H9 (cell line): ENCODE data around the gene MAP2. TPM values are rescaled to one million over a fixed set of nuclear protein-coding genes. Genes with fewer than 3 reads are reported as not detected.

Experiments used
- DNase-seq: peaks from one replicate; pipeline ENCODE4 v3.0.0-alpha.2; 2017
- H2AFZ ChIP-seq: one replicate; pipeline ENCODE4 v1.6.1; 2013; ENCODE audit warnings: mild to moderate bottlenecking, low read length, control low read depth, moderate library complexity
- H2AK5ac ChIP-seq: 2 replicates; pipeline ENCODE4 v1.6.1; 2013; ENCODE audit warnings: low read length, control low read depth, mixed read lengths; ENCODE audit not compliant: insufficient read length
- H2BK120ac ChIP-seq: one replicate; pipeline ENCODE4 v1.6.1; 2013; ENCODE audit warnings: low read depth, mild to moderate bottlenecking, low read length, control low read depth, inconsistent platforms; ENCODE audit not compliant: poor library complexity, severe bottlenecking
- H2BK12ac ChIP-seq: 2 replicates; pipeline ENCODE4 v1.6.1; 2013; ENCODE audit warnings: low read length, control low read depth, mixed read lengths, low read depth; ENCODE audit not compliant: insufficient read length
- H2BK15ac ChIP-seq: 2 replicates; pipeline ENCODE4 v1.6.1; 2013; ENCODE audit warnings: low read depth, low read length, control low read depth
- H2BK20ac ChIP-seq: one replicate; pipeline ENCODE4 v1.6.1; 2013; ENCODE audit warnings: low read depth, mild to moderate bottlenecking, low read length, control low read depth, inconsistent platforms; ENCODE audit not compliant: poor library complexity, severe bottlenecking
- H2BK5ac ChIP-seq: 2 replicates; pipeline ENCODE4 v1.6.1; 2013; ENCODE audit warnings: low read length, control low read depth, mixed read lengths; ENCODE audit not compliant: insufficient read length
- H3K14ac ChIP-seq: 2 replicates; pipeline ENCODE4 v1.6.1; 2013; ENCODE audit warnings: low read length, control low read depth; ENCODE audit not compliant: insufficient read depth
- H3K18ac ChIP-seq: 2 replicates; pipeline ENCODE4 v1.6.1; 2013; ENCODE audit warnings: low read depth, mild to moderate bottlenecking, mixed read lengths, low read length, control low read depth; ENCODE audit not compliant: insufficient read length
- H3K23ac ChIP-seq: 2 replicates; pipeline ENCODE4 v1.6.1; 2013; ENCODE audit warnings: low read length, control low read depth, mixed read lengths, low read depth; ENCODE audit not compliant: insufficient read length
- H3K23me2 ChIP-seq: 2 replicates; pipeline ENCODE4 v1.6.1; 2013; ENCODE audit warnings: low read depth, mild to moderate bottlenecking, mixed read lengths, low read length, control low read depth; ENCODE audit not compliant: insufficient read length, poor library complexity, severe bottlenecking
- H3K27ac ChIP-seq: 2 replicates; pipeline ENCODE4 v1.5.1; 2013; ENCODE audit warnings: low read length, control low read depth, mixed read lengths, low read depth; ENCODE audit not compliant: insufficient read length
- H3K27me3 ChIP-seq: 2 replicates; pipeline ENCODE4 v1.6.1; 2013; ENCODE audit warnings: low read length, control low read depth, inconsistent platforms; ENCODE audit not compliant: insufficient read depth
- H3K4ac ChIP-seq: 2 replicates; pipeline ENCODE4 v1.6.1; 2013; ENCODE audit warnings: low read depth, mild to moderate bottlenecking, control low read depth, inconsistent platforms, low read length, moderate library complexity
- H3K4me1 ChIP-seq: 2 replicates; pipeline ENCODE4 v1.6.1; 2013; ENCODE audit warnings: low read length, control low read depth, inconsistent platforms; ENCODE audit not compliant: insufficient read depth
- H3K4me2 ChIP-seq: 2 replicates; pipeline ENCODE4 v1.6.1; 2013; ENCODE audit warnings: low read length, control low read depth, mixed read lengths; ENCODE audit not compliant: insufficient read length, insufficient read depth
- H3K56ac ChIP-seq: 2 replicates; pipeline ENCODE4 v1.6.1; 2013; ENCODE audit warnings: low read depth, mild to moderate bottlenecking, mixed read lengths, low read length, control low read depth; ENCODE audit not compliant: insufficient read length
- H3K79me1 ChIP-seq: 2 replicates; pipeline ENCODE4 v1.6.1; 2013; ENCODE audit warnings: low read depth, mild to moderate bottlenecking, moderate library complexity, low read length, control low read depth, inconsistent platforms; ENCODE audit not compliant: insufficient read depth, poor library complexity, severe bottlenecking
- H3K79me2 ChIP-seq: 2 replicates; pipeline ENCODE4 v1.6.1; 2013; ENCODE audit warnings: low read length, control low read depth, inconsistent platforms; ENCODE audit not compliant: insufficient read depth
- H3K9ac ChIP-seq: 2 replicates; pipeline ENCODE4 v1.6.1; 2013; ENCODE audit warnings: low read length, control low read depth, mixed read lengths; ENCODE audit not compliant: insufficient read length; ENCODE audit errors: extremely low read depth
- H3K9me3 ChIP-seq: one replicate; pipeline ENCODE4 v1.6.1; 2013; ENCODE audit warnings: low read depth, low read length, inconsistent platforms; ENCODE audit not compliant: control insufficient read depth
- H3T11ph ChIP-seq: one replicate; pipeline ENCODE4 v1.6.1; 2013; ENCODE audit warnings: mild to moderate bottlenecking, low read length, control low read depth, inconsistent platforms
- H4K20me1 ChIP-seq: one replicate; pipeline ENCODE4 v1.6.1; 2013; ENCODE audit not compliant: control insufficient read depth, insufficient read length, insufficient read depth
- H4K5ac ChIP-seq: 2 replicates; pipeline ENCODE4 v1.6.1; 2013; ENCODE audit warnings: low read depth, mild to moderate bottlenecking, mixed read lengths, low read length, control low read depth; ENCODE audit not compliant: insufficient read length
- H4K8ac ChIP-seq: replicated peaks from 2 replicates; pipeline ENCODE4 v1.6.1; 2013; ENCODE audit warnings: low read length, control low read depth, mixed read lengths, low read depth; ENCODE audit not compliant: insufficient read length
- H4K91ac ChIP-seq: 2 replicates; pipeline ENCODE4 v1.6.1; 2013; ENCODE audit warnings: low read depth, mild to moderate bottlenecking, moderate library complexity, mixed read lengths, low read length, control low read depth; ENCODE audit not compliant: insufficient read length
- H3K27ac Mint-ChIP-seq, 3 experiments: 2 replicates in 2 of 3; 3 replicates in 1 of 3; pipeline ENCODE4 v1.8.0; 2020 to 2021; ENCODE audit warnings: mixed read lengths in 3 of 3, mild to moderate bottlenecking in 1 of 3, moderate library complexity in 1 of 3
- H3K27me3 Mint-ChIP-seq: 2 replicates; pipeline ENCODE4 v1.8.0; 2021; ENCODE audit warnings: low read depth, mild to moderate bottlenecking, moderate library complexity, mixed read lengths
- H3K36me3 Mint-ChIP-seq, 3 experiments: 2 replicates in 2 of 3; 3 replicates in 1 of 3; pipeline ENCODE4 v1.8.0; 2020 to 2021; ENCODE audit warnings: low read depth in 3 of 3, mixed read lengths in 3 of 3; ENCODE audit not compliant: insufficient read depth in 1 of 3
- H3K4me1 Mint-ChIP-seq, 2 experiments: 2 replicates each; pipeline ENCODE4 v1.8.0; 2020; ENCODE audit warnings: mixed read lengths in 2 of 2
- H3K4me3 Mint-ChIP-seq, 2 experiments: 2 replicates in 1 of 2; 3 replicates in 1 of 2; pipeline ENCODE4 v1.8.0; 2020 to 2021; ENCODE audit warnings: mild to moderate bottlenecking in 2 of 2, mixed read lengths in 2 of 2, moderate library complexity in 1 of 2
- H3K9me3 Mint-ChIP-seq, 2 experiments: 2 replicates in 1 of 2; 3 replicates in 1 of 2; pipeline ENCODE4 v1.8.0; 2020; ENCODE audit warnings: mild to moderate bottlenecking in 2 of 2, mixed read lengths in 2 of 2, moderate library complexity in 1 of 2
- CTCF ChIP-seq: fragments of 200-600 bp; sonication (generic); conservative IDR thresholded peaks from 3 replicates; pipeline ENCODE4 v1.8.0; 2021; ENCODE audit warnings: antibody characterized with exemption, mild to moderate bottlenecking
- WGBS: extraction: QIAGEN DNeasy Blood & Tissue Kit; methylation state at CpG from one replicate; pipeline ENCODE4 v1.1.7; 2013; ENCODE audit warnings: missing lambda C conversion rate, low lambda C conversion rate, mixed read lengths; ENCODE audit not compliant: insufficient read length; ENCODE audit errors: extremely low coverage; 5-methylcytosine and 5-hydroxymethylcytosine counted together
- total RNA-seq: library from RNA; stranded (reverse); gene quantifications from 2 replicates; pipeline ENCODE4 v1.2.1, GENCODE V29; 2021

The MAP2 gene
- total RNA-seq, 1 experiment from 2014 or later: 0.87 TPM

DNA sequence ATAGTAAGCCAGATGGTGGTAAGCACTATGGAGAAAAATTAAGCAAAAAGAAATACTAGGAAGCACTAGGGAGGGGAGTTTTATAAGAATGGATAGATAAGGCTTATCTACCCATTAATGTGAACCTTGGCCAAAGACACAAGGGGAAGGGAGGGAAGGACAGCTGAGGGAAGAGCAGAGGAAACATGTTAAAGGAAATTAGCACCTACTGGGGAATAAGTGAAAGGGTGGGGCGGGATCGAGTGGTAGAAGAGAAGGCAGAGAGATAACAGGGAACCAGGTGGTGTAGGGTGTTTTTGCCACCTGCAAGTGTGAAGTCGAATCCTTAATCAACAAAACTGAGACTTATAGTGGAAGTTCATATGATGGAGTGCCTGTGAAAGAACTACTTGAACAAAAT is 349.5 kb downstream of the MAP2 start:
- H3K23ac ChIP-seq: no peak overlapping the region
- Mint-ChIP-seq H3K4me1 (peaks cover 6 to 12% of the 10 kb centered on the region in 2 experiments), H3K27ac (no peak overlapping the region), H3K4me3 (peak overlapping the region in 1 of 2 experiments; percentile 23; a peak in 1 of 5 replicates), H3K9me3 (no peaks in the 10 kb centered on the region; a peak in 2 of 5 replicates), H3K27me3 (peaks cover 66% of the 10 kb centered on the region), H3K36me3 (no peaks in the 10 kb centered on the region)
- H3K4ac ChIP-seq: no peak overlapping the region
- H2AK5ac ChIP-seq: no peak overlapping the region
- no peaks in the 10 kb centered on the region for H3K9me3 ChIP-seq
- H3K56ac ChIP-seq: no peak overlapping the region
- H2BK5ac ChIP-seq: no peak overlapping the region
- no peak for DNase-seq
- no peak overlapping the region for H4K5ac ChIP-seq
- H2AFZ ChIP-seq: no peak overlapping the region
- no peak overlapping the region for H2BK15ac ChIP-seq
- no peak overlapping the region for H2BK20ac ChIP-seq
- no peak overlapping the region for H3K4me2 ChIP-seq
- peaks cover 11% of the 10 kb centered on the region; the same call in 1 of the 2 replicates for H3K27me3 ChIP-seq
- H3K79me1 ChIP-seq: no peaks in the 10 kb centered on the region
- H2BK120ac ChIP-seq: no peak overlapping the region
- no peak overlapping the region for H2BK12ac ChIP-seq
- H3K18ac ChIP-seq: no peak overlapping the region
- H3K79me2 ChIP-seq: no peaks in the 10 kb centered on the region
- no peak overlapping the region for H3K27ac ChIP-seq
- no peak overlapping the region for H3K14ac ChIP-seq
- peaks cover 3% of the 10 kb centered on the region for H3K23me2 ChIP-seq
- no peaks in the 10 kb centered on the region for H4K20me1 ChIP-seq
- no peak overlapping the region for H4K8ac ChIP-seq
- H3T11ph ChIP-seq: no peak overlapping the region
- TF ChIP-seq CTCF: no peak
- WGBS: no CpG with 5 or more reads among the region's 3 CpGs
- no peaks in the 10 kb centered on the region for H3K4me1 ChIP-seq
- no peak overlapping the region for H3K9ac ChIP-seq
- no peak overlapping the region for H4K91ac ChIP-seq
